Muscle of leg (tissue), 11 donors: ENCODE results near the gene SMAD2. TPM values are rescaled to one million over a fixed set of nuclear protein-coding genes. Genes with fewer than 3 reads are reported as not detected.
"Not testable (repeated sequence)": the region's sequence is repeated elsewhere in the genome, so short reads cannot be mapped to it uniquely, and the experiment has no call there.

ENCODE experiments used
- DNase-seq: peaks from one replicate; pipeline ENCODE4 v3.0.0; 2013
- H3K27ac ChIP-seq: one replicate; pipeline ENCODE4 v1.5.1; 2013; ENCODE audit warnings: mild to moderate bottlenecking, low read length, control low read depth
- H3K27me3 ChIP-seq: one replicate; pipeline ENCODE4 v1.6.1; 2013; ENCODE audit warnings: low read length; ENCODE audit not compliant: control insufficient read depth, insufficient read depth
- H3K36me3 ChIP-seq: one replicate; pipeline ENCODE4 v1.6.1; 2013; ENCODE audit warnings: low read length; ENCODE audit not compliant: control insufficient read depth, insufficient read depth
- H3K4me1 ChIP-seq: one replicate; pipeline ENCODE4 v1.6.1; 2013; ENCODE audit warnings: low read length; ENCODE audit not compliant: control insufficient read depth, insufficient read depth
- H3K4me3 ChIP-seq: one replicate; pipeline ENCODE4 v1.5.1; 2013; ENCODE audit warnings: low read length, control low read depth
- H3K9me3 ChIP-seq: replicated peaks from 2 replicates; pipeline ENCODE4 v1.6.1; 2013; ENCODE audit warnings: low read depth, low read length; ENCODE audit not compliant: control insufficient read depth
- WGBS: methylation state at CpG from one replicate; pipeline ENCODE4 v1.1.5; 2013; ENCODE audit warnings: missing lambda C conversion rate; ENCODE audit not compliant: insufficient coverage; 5-methylcytosine and 5-hydroxymethylcytosine counted together
- polyA plus RNA-seq, 8 donors: library from polyadenylated mRNA; unstranded; fragments of 120-200 nt; gene quantifications; one replicate each; pipeline versions ENCODE4 v1.2.1 to v1.2.3, GENCODE V29; 2013; ENCODE audit warnings: inconsistent platforms in 1 of 8, low replicate concordance in 1 of 8; ENCODE audit not compliant: insufficient read length in 8 of 8, insufficient read depth in 1 of 8
- total RNA-seq: library from RNA; stranded (reverse); fragments of 120-200 nt; gene quantifications from one replicate; pipeline ENCODE4 v1.2.4, GENCODE V29; 2013

The SMAD2 gene
- total and polyA plus RNA-seq, 9 donors, result 42.7 to 91.8 (median 56.2) TPM

- WGBS, result no CpG with 5 or more reads among the region's 3 CpGs
- no peak overlapping the region for H3K27ac ChIP-seq
- no peaks in the 10 kb centered on the region for H3K4me1 ChIP-seq
- DNase-seq, result no peak
- H3K4me3 ChIP-seq, result no peak overlapping the region
- H3K9me3 ChIP-seq, result no peaks in the 10 kb centered on the region
- H3K27me3 ChIP-seq, result no peaks in the 10 kb centered on the region
- H3K36me3 ChIP-seq, result peaks cover 6% of the 10 kb centered on the region
Observed at GRCh38 chr18:47830772-47831171, 99.7 kb downstream of the SMAD2 start.

- Histone ChIP-seq H3K4me1 (no peaks in the 10 kb centered on the region), H3K36me3 (peaks cover 10% of the 10 kb centered on the region), H3K4me3 (no peak overlapping the region), H3K27ac (no peak overlapping the region), H3K9me3 (no peaks in the 10 kb centered on the region), H3K27me3 (no peaks in the 10 kb centered on the region)
- no CpG with 5 or more reads among the region's 3 CpGs for WGBS
- no peak for DNase-seq
Observed at GRCh38 chr18:47829831-47830230, 100.6 kb downstream of the SMAD2 start.

GRCh38 chr18:47828031-47828430 is 102.4 kb downstream of the SMAD2 start:
- H3K27ac ChIP-seq, DNase-seq, H3K27me3 ChIP-seq, H3K36me3 ChIP-seq, H3K4me1 ChIP-seq, H3K4me3 ChIP-seq, H3K9me3 ChIP-seq: not testable (repeated sequence)
- WGBS, result 98% methylated on average over 22 of the region's 34 CpGs

DNA sequence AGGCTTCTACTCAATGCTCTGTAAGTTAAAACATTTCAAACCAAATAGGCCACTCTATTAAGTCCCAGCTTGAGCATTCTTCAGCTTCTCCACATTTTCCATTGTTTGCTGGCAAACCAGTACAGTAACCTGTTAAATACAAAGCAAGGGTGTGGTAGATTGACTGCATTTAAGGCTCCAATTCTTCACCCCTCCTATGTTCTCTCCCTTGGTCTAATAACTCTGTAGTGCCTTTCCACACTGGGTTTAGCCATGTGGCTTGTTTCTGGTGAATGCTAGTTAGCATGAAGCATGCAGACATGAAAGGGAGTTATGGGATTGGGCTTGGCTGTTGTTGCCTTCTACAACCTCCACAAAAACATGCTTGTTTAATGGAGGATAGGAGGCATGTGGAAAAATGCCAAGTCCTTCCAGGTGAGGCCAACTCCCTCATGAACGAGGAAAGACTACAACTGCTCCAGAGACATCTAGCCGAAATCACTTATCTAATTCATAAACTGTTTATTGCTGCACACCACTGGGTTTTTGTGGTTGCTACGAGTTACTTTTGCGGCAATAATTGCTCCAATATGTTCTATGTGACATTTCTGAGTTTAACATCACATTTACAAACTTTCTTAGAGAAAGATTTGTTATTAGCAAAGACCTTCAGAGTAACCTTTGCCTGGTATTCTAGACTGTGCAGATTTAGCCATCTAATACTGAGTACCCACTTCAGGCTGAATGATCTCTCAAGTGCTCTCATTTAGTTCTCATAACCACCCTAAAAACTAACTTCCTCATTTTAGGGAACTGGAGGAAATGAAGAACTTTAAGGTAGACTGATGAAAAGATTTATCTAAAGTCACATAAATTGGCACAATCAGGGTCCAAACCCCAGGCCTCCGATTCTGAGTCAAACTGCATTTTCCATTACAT is 104.0 kb downstream of the SMAD2 start:
- no CpG with 5 or more reads among the region's 5 CpGs for WGBS
- no peak for DNase-seq
- no peak overlapping the region for H3K27ac ChIP-seq

DNA sequence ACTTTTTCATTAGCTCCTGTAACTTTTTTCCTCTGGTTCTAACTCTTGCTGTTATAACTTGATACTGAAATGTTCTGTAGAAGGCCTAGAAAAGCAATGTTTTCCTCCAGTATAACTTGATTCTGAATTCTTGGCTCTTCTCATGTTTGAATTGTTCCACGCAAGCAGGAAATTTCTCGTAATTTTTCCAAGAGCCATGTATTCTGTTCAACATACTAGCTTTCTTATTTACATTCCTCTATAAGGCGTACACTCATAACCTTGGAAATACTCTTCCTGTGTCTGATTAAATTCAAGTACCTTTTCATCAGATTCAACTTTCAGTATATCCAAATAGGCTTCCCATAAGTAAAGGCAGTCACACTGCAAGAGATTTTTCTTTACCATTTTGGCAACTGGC is 109.1 kb downstream of the SMAD2 start:
- H3K27ac ChIP-seq, result no peak overlapping the region
- 65% methylated on average over 2 of the region's 3 CpGs for WGBS

More for the DNA sequence above, 104.0 kb downstream of the SMAD2 start:
- no peaks in the 10 kb centered on the region for H3K4me1 ChIP-seq
- peaks cover 10% of the 10 kb centered on the region for H3K36me3 ChIP-seq
- H3K9me3 ChIP-seq, result no peaks in the 10 kb centered on the region
- no peaks in the 10 kb centered on the region for H3K27me3 ChIP-seq
- no peak overlapping the region for H3K4me3 ChIP-seq

GRCh38 chr18:47817795-47818077 is 112.7 kb downstream of the SMAD2 start:
- Histone ChIP-seq H3K9me3 (no peaks in the 10 kb centered on the region), H3K27me3 (no peaks in the 10 kb centered on the region), H3K36me3 (no peaks in the 10 kb centered on the region), H3K4me3 (no peak overlapping the region), H3K4me1 (no peaks in the 10 kb centered on the region), H3K27ac (peak overlapping the region; percentile 59)
- no CpG with 5 or more reads among the region's 1 CpG for WGBS
- peak; percentile 52 for DNase-seq

More for the DNA sequence above, 109.1 kb downstream of the SMAD2 start:
- Histone ChIP-seq H3K27me3 (no peaks in the 10 kb centered on the region), H3K9me3 (no peaks in the 10 kb centered on the region), H3K4me1 (no peaks in the 10 kb centered on the region), H3K4me3 (no peak overlapping the region), H3K36me3 (peaks cover 5% of the 10 kb centered on the region)
- DNase-seq, result peak; percentile 76

GRCh38 chr18:47817017-47817794 is 113.3 kb downstream of the SMAD2 start:
- Histone ChIP-seq H3K36me3 (no peaks in the 10 kb centered on the region), H3K4me3 (no peak overlapping the region), H3K9me3 (no peaks in the 10 kb centered on the region), H3K27ac (peak overlapping the region; percentile 59), H3K4me1 (no peaks in the 10 kb centered on the region), H3K27me3 (no peaks in the 10 kb centered on the region)
- WGBS, result 84% methylated on average over 7 of the region's 9 CpGs
- no peak for DNase-seq

DNA sequence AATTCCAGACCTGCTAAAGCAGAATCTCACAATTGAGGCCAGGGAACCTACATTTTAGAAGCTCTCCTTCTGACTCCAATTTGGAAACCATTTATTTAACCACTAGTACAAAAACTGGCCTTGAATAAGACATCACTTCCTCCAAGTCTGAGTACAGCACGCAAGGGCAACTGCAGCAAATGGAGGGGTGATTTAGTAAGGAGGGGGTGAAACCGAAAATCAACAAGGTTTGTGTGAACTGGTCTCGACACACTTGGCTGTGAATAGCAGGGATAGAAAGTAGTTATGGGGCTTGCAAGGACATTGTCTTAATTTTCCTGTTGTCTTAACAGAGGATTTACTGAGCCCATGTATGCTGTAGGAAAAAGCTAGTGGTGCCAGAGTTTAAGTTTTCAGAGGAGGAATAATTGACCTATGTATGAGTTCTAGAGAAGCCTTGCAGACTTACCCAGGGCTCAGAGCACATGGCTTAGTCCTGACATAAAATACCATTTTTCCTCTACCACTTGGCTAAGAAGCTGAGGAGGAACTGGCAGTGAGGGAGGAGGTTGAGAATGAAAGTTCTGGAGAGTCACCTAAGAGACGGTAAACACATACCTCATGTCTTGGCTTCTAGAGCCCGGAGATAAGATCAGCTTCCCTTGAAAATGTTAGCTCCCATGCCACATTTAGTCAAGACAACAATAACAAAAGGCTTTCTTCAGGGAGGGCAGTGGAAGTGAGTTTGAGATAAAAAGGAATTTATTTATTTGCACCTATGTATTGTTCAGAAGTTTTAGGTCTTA is 114.8 kb downstream of the SMAD2 start:
- Histone ChIP-seq H3K4me1 (no peaks in the 10 kb centered on the region), H3K36me3 (no peaks in the 10 kb centered on the region), H3K9me3 (no peaks in the 10 kb centered on the region), H3K27me3 (no peaks in the 10 kb centered on the region), H3K27ac (no peak overlapping the region), H3K4me3 (no peak overlapping the region)
- no peak for DNase-seq
- WGBS, result 78% methylated on average over 2 of the region's 5 CpGs

DNA sequence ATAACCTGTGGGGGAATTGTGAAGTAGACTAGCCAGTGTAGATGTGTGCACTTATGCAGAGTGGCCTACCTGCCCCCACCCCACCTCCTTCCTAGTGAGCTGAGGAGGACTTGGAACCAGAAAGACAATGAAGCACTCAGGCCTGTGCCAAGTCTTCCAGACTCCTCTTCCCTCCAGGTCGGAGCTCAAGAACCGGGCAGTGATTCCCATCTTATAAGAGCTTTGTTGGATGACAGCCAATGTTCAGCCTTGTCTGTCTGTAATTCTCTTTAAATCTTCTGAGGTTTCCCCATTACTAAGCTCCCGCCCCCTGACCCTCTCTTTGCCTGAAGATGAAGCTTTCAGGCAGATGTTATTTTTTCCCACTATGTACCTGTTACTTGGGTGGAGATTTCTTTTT is 121.0 kb downstream of the SMAD2 start:
- WGBS, result no CpG with 5 or more reads among the region's 3 CpGs
- H3K27me3 ChIP-seq, result no peaks in the 10 kb centered on the region
- H3K9me3 ChIP-seq, result no peaks in the 10 kb centered on the region
- no peaks in the 10 kb centered on the region for H3K4me1 ChIP-seq
- DNase-seq, result peak; percentile 75
- no peaks in the 10 kb centered on the region for H3K36me3 ChIP-seq
- no peak overlapping the region for H3K27ac ChIP-seq
- no peak overlapping the region for H3K4me3 ChIP-seq

GRCh38 chr18:47802802-47803201 is 127.7 kb downstream of the SMAD2 start:
- no peaks in the 10 kb centered on the region for H3K36me3 ChIP-seq
- no peaks in the 10 kb centered on the region for H3K4me1 ChIP-seq
- no peak for DNase-seq
- 86% methylated on average over 2 of the region's 6 CpGs for WGBS
- no peak overlapping the region for H3K27ac ChIP-seq
- H3K9me3 ChIP-seq, result no peaks in the 10 kb centered on the region
- no peak overlapping the region for H3K4me3 ChIP-seq
- H3K27me3 ChIP-seq, result peaks cover 4% of the 10 kb centered on the region
